B cell (primary cell): ENCODE data around the gene GTF2A1L. TPM values are rescaled to one million over a fixed set of nuclear protein-coding genes. Genes with fewer than 3 reads are reported as not detected.

Source experiments
- ATAC-seq: fragments of 200-7000 bp; cut with Tn5 transposase; one replicate; pipeline ENCODE4 v1.10.0; 2021; ENCODE audit warnings: low read depth, mild to moderate bottlenecking, moderate number of reproducible peaks, moderate library complexity
- CTCF ChIA-PET: fragments of 350-600 bp; sonication (Branson Sonifier 250); formaldehyde crosslinking; loops from one replicate; lab custom pipeline; 2021; ENCODE audit warnings: antibody characterized with exemption, inconsistent platforms; lab: Charles Lee
- POLR2A ChIA-PET: fragments of 350-600 bp; sonication (Branson Sonifier 250); formaldehyde crosslinking; loops from one replicate; lab custom pipeline; 2021; ENCODE audit warnings: antibody characterized with exemption; lab: Charles Lee
- DNase-seq: peaks from one replicate; pipeline ENCODE4 v3.0.0; 2013
- H2AFZ ChIP-seq: 2 replicates; pipeline ENCODE4 v1.6.1; 2012; ENCODE audit warnings: mild to moderate bottlenecking, low read depth, low read length; ENCODE audit not compliant: insufficient read depth, poor library complexity, severe bottlenecking
- H3K27ac ChIP-seq, 2 donors: 1 replicate in 1 of 2; 2 replicates in 1 of 2; pipeline ENCODE4 v1.5.1; 2012 to 2013; ENCODE audit warnings: low read length in 2 of 2, mild to moderate bottlenecking in 2 of 2, moderate library complexity in 1 of 2
- H3K27me3 ChIP-seq, 4 experiments: fragments of 200-600 bp in 1 of 4; sonication (generic) in 1 of 4; replicated peaks in 1 of 4; 1 replicate in 2 of 4; 2 replicates in 2 of 4; pipeline versions ENCODE4 v1.6.1 to v1.7.0; 2013 to 2016; ENCODE audit warnings: low read length in 3 of 4, mild to moderate bottlenecking in 2 of 4, mixed read lengths in 1 of 4, moderate library complexity in 1 of 4; ENCODE audit not compliant: insufficient read depth in 4 of 4, control insufficient read depth in 3 of 4; ENCODE audit errors: control extremely low read depth in 1 of 4
- H3K36me3 ChIP-seq, 2 experiments: replicated peaks in 1 of 2; 1 replicate in 1 of 2; 2 replicates in 1 of 2; pipeline versions ENCODE4 v1.6.1 to v1.7.1; 2013; ENCODE audit warnings: low read length in 1 of 2; ENCODE audit not compliant: insufficient read depth in 2 of 2, control insufficient read depth in 1 of 2; ENCODE audit errors: control extremely low read depth in 1 of 2, extremely low read depth in 1 of 2
- H3K4me1 ChIP-seq, 2 donors: fragments of 200-600 bp in 1 of 2; sonication (generic) in 1 of 2; 1 replicate in 1 of 2; 2 replicates in 1 of 2; pipeline versions ENCODE4 v1.5.1 to v1.6.1; 2013 to 2017; ENCODE audit warnings: low read length in 2 of 2; ENCODE audit not compliant: control insufficient read depth in 2 of 2, insufficient read depth in 2 of 2
- H3K4me2 ChIP-seq: replicated peaks from 2 replicates; pipeline ENCODE3; 2012; ENCODE audit warnings: mild to moderate bottlenecking, low read depth, low read length; ENCODE audit not compliant: poor library complexity, severe bottlenecking
- H3K4me3 ChIP-seq, 5 experiments: fragments of 200-600 bp in 1 of 5; sonication (generic) in 1 of 5; 1 replicate in 3 of 5; 2 replicates in 2 of 5; pipeline versions ENCODE4 v1.5.1 to v1.7.0; 2011 to 2016; ENCODE audit warnings: low read length in 4 of 5, mild to moderate bottlenecking in 4 of 5, low read depth in 2 of 5, control low read depth in 1 of 5, moderate library complexity in 1 of 5; ENCODE audit not compliant: insufficient read depth in 1 of 5; ENCODE audit errors: control extremely low read depth in 1 of 5, extremely low read depth in 1 of 5
- H3K79me2 ChIP-seq: fragments of 200-600 bp; sonication (generic); one replicate; pipeline ENCODE4 v1.6.0; 2016; ENCODE audit warnings: low read length; ENCODE audit not compliant: control insufficient read depth, insufficient read depth
- H3K9ac ChIP-seq: fragments of 200-600 bp; sonication (generic); 2 replicates; pipeline ENCODE4 v1.6.1; 2017; ENCODE audit warnings: mild to moderate bottlenecking, low read length, moderate library complexity
- H3K9me3 ChIP-seq, 3 donors: one replicate each; pipeline versions ENCODE4 v1.6.1 to v1.7.1; 2013; ENCODE audit warnings: low read length in 2 of 3; ENCODE audit not compliant: control insufficient read depth in 2 of 3, insufficient read depth in 1 of 3; ENCODE audit errors: control extremely low read depth in 1 of 3
- H4K20me1 ChIP-seq: 2 replicates; pipeline ENCODE4 v1.6.0; 2012; ENCODE audit warnings: mild to moderate bottlenecking, low read length; ENCODE audit not compliant: insufficient read depth, control insufficient read depth, poor library complexity, severe bottlenecking
- H3K27ac Mint-ChIP-seq: one replicate; pipeline ENCODE4 v1.8.0; 2021; ENCODE audit warnings: mixed read lengths
- H3K27me3 Mint-ChIP-seq: one replicate; pipeline ENCODE4 v1.8.0; 2021; ENCODE audit warnings: mixed read lengths
- H3K4me1 Mint-ChIP-seq: one replicate; pipeline ENCODE4 v1.8.0; 2021; ENCODE audit warnings: mixed read lengths
- H3K4me3 Mint-ChIP-seq: one replicate; pipeline ENCODE4 v1.8.0; 2021; ENCODE audit warnings: mixed read lengths
- H3K9me3 Mint-ChIP-seq: one replicate; pipeline ENCODE4 v1.8.0; 2022; ENCODE audit warnings: mixed read lengths; ENCODE audit not compliant: insufficient read depth
- CTCF ChIP-seq: fragments of 200-600 bp; IDR thresholded peaks from one replicate; pipeline ENCODE4 v1.8.0; 2022; ENCODE audit warnings: antibody characterized with exemption, mild to moderate bottlenecking
- EZH2 ChIP-seq: IDR thresholded peaks from 2 replicates; pipeline ENCODE4 v1.6.1; 2012; ENCODE audit warnings: borderline replicate concordance, low read depth, mild to moderate bottlenecking, moderate library complexity, low read length; ENCODE audit not compliant: insufficient read depth, poor library complexity, severe bottlenecking
- WGBS: methylation state at CpG from one replicate; pipeline ENCODE4 v1.1.5; 2013; ENCODE audit warnings: missing lambda C conversion rate; ENCODE audit not compliant: insufficient coverage; 5-methylcytosine and 5-hydroxymethylcytosine counted together
- intact Hi-C: fragments of 100-400 bp; cut with micrococcal nuclease; formaldehyde crosslinking; loops from one replicate; pipeline ENCODE4 v1.10.0; 2022
- polyA plus RNA-seq: library from polyadenylated mRNA; depleted of rRNA; stranded (reverse); fragments of >200 nt; gene quantifications from 2 replicates; pipeline ENCODE4 v1.2.3, GENCODE V29; 2012
- total RNA-seq, 2 donors: library from RNA; stranded (reverse); fragments of 120-200 nt in 1 of 2; gene quantifications; 1 replicate in 1 of 2; 2 replicates in 1 of 2; pipeline versions ENCODE4 v1.2.3 to v1.2.4, GENCODE V29; 2013 to 2022

GTF2A1L gene
- total and polyA plus RNA-seq, 2 donors (not counting 1 experiment from before 2014, with no cell fraction given): not detected

- H3K27ac Mint-ChIP-seq: no peak overlapping the region
- peaks cover 18% of the 10 kb centered on the region for H3K27me3 Mint-ChIP-seq
- H3K4me3 ChIP-seq: no peak overlapping the region
- H3K4me1 Mint-ChIP-seq: no peaks in the 10 kb centered on the region
- no peaks in the 10 kb centered on the region for H3K27me3 ChIP-seq
- no peaks in the 10 kb centered on the region for H3K79me2 ChIP-seq
- H3K4me1 ChIP-seq: no peaks in the 10 kb centered on the region
- intact Hi-C loops: no loop called here
- ATAC-seq: no peak
- H3K9me3 ChIP-seq: no peaks in the 10 kb centered on the region
- DNase-seq: no peak
- POLR2A ChIA-PET: no interaction called here
- WGBS: 100% methylated on average over 2 of the region's 7 CpGs
- H3K9me3 Mint-ChIP-seq: no peaks in the 10 kb centered on the region
- H3K27ac ChIP-seq: no peak overlapping the region
- no peak overlapping the region for H3K4me3 Mint-ChIP-seq
- H3K4me2 ChIP-seq: no peak overlapping the region
- CTCF ChIA-PET: no interaction called here
- no peak overlapping the region for H3K9ac ChIP-seq
- no peaks in the 10 kb centered on the region for H3K36me3 ChIP-seq
- H2AFZ ChIP-seq: no peak overlapping the region
- TF ChIP-seq CTCF (no peak), EZH2 (no peak)
- no peaks in the 10 kb centered on the region for H4K20me1 ChIP-seq
These were observed 97.6 kb downstream of the GTF2A1L start for GRCh38 chr2:48715042-48715899.

- no peak overlapping the region for H3K4me2 ChIP-seq
- no peaks in the 10 kb centered on the region for H3K4me1 ChIP-seq
- POLR2A ChIA-PET: no interaction called here
- intact Hi-C loops: no loop called here
- no peaks in the 10 kb centered on the region for H3K27me3 ChIP-seq
- H3K9me3 ChIP-seq: no peaks in the 10 kb centered on the region
- 100% methylated on average over 1 of the region's 1 CpG for WGBS
- Mint-ChIP-seq H3K4me3 (no peak overlapping the region), H3K27me3 (peaks cover 18% of the 10 kb centered on the region), H3K4me1 (no peaks in the 10 kb centered on the region), H3K27ac (no peak overlapping the region), H3K9me3 (no peaks in the 10 kb centered on the region)
- no peak for ATAC-seq
- no peak overlapping the region for H3K27ac ChIP-seq
- no peaks in the 10 kb centered on the region for H3K79me2 ChIP-seq
- no peak overlapping the region for H3K4me3 ChIP-seq
- H2AFZ ChIP-seq: no peak overlapping the region
- CTCF ChIA-PET: no interaction called here
- H4K20me1 ChIP-seq: no peaks in the 10 kb centered on the region
- no peak for TF ChIP-seq EZH2
- no peak for TF ChIP-seq CTCF
- no peaks in the 10 kb centered on the region for H3K36me3 ChIP-seq
- no peak overlapping the region for H3K9ac ChIP-seq
- DNase-seq: no peak
These were observed 98.3 kb downstream of the GTF2A1L start for GRCh38 chr2:48715956-48716355.
